ENCODE results near the gene HBG2. TPM values are rescaled to one million over a fixed set of nuclear protein-coding genes. Genes with fewer than 3 reads are reported as not detected.
A peak's percentile ranks its signal among the peaks of the same experiment; 100 is the strongest.

The HBG2 gene
- total and polyA plus RNA-seq, 9 of the 15 experiments (the other 6 are each of a cell fraction or from before 2014, with no cell fraction given) = 1,626 to 58,619 (median 10,515) TPM

GRCh38 chr11:5277807-5278382, 23.3 kb upstream of the HBG2 start (continued):
- TF ChIP-seq SIX5 (IDR thresholded peaks at IDR 0.05; ENCODE audit: borderline replicate concordance in 1 of 2, insufficient read depth in 1 of 2, low read depth in 1 of 2, low read length in 2 of 2) = no peak
- TF ChIP-seq GABPB1 (CRISPR knock-in tag; IDR thresholded peaks at IDR 0.05) = no peak
- TF ChIP-seq TEAD2 (tag; IDR thresholded peaks at IDR 0.05) = no peak
- no peak for TF ChIP-seq TGIF2 (CRISPR knock-in tag; IDR thresholded peaks at IDR 0.05)
- no peak for TF ChIP-seq KDM1A (IDR thresholded peaks at IDR 0.05)
- no peak for TF ChIP-seq ZNF785 (CRISPR knock-in tag; IDR thresholded peaks at IDR 0.05)
- no peak for TF ChIP-seq NR2C1 (IDR thresholded peaks at IDR 0.05)
- TF ChIP-seq NR2C1 (tag; IDR thresholded peaks at IDR 0.05) = 0 out of 2 replicates have a peak, but pooled peaks have one; percentile 40

GRCh38 chr11:5276697-5277096, 22.1 kb upstream of the HBG2 start:
- DNase-seq (ENCODE audit: extremely low read depth in 1 of 4, low spot score in 3 of 4) = no peak
- intact Hi-C loops (cut with micrococcal nuclease) = no loop called here
- H3K4me3 ChIP-seq = no peak overlapping the region
- ChIA-PET CTCF (ENCODE audit: low intra/inter-chr PET ratio) (no interaction called here), POLR2A (interaction anchor here (0.8 to 7.3 kb wide), 7 partner anchors 8 to 824 kb away, joined by 3 to 55 read pairs (median 5); partner anchors contain the start of gene HBE1)
- no peaks in the 10 kb centered on the region for H3K27me3 ChIP-seq (ENCODE audit: control insufficient read depth in 2 of 2, insufficient read depth in 2 of 2, low read length in 2 of 2)
- H3K4me1 ChIP-seq (replicated peaks in 1 of 2; ENCODE audit: control insufficient read depth in 2 of 2, insufficient read depth in 2 of 2, low read length in 2 of 2) = peaks cover 41 to 85% of the 10 kb centered on the region in 2 experiments
- no peak overlapping the region for H2AFZ ChIP-seq (ENCODE audit: low read depth, low read length)
- peak overlapping the region; percentile 45 for H3K4me2 ChIP-seq (ENCODE audit: insufficient read depth, low read length)
- in situ Hi-C loops (cut with MboI) = no loop called here
- peaks cover 73% of the 10 kb centered on the region for H3K79me2 ChIP-seq (ENCODE audit: control insufficient read depth, insufficient read depth, low read length)
- WGBS (ENCODE audit: insufficient coverage, low coverage, missing lambda C conversion rate) = 49% methylated on average over 2 of the region's 2 CpGs
- no peaks in the 10 kb centered on the region for H4K20me1 ChIP-seq (replicated peaks; ENCODE audit: control insufficient read depth, insufficient read depth, low read length)
- H3K9me1 ChIP-seq (ENCODE audit: control insufficient read depth, insufficient read depth, low read length) = no peaks in the 10 kb centered on the region
- H3K9ac ChIP-seq (ENCODE audit: insufficient read depth in 1 of 2, low read depth in 2 of 2, low read length in 2 of 2) = peak overlapping the region in 1 of 2 experiments; percentile 42; a peak in 1 of 4 replicates
- TF ChIP-seq HOMEZ (CRISPR knock-in tag; IDR thresholded peaks at IDR 0.05) = no peak
- TF ChIP-seq ZNF592 (IDR thresholded peaks at IDR 0.05) = peak; percentile 70
- no peak for TF ChIP-seq NFE2L1 (tag; IDR thresholded peaks at IDR 0.05; ENCODE audit: borderline replicate concordance, low read depth)
- 0 out of 2 replicates have a peak, but pooled peaks have one; percentile 9 for TF ChIP-seq CTBP1 (IDR thresholded peaks at IDR 0.05; ENCODE audit: borderline replicate concordance)
- H3K27ac ChIP-seq (ENCODE audit: extremely low read depth, low read depth, low read length) = peak overlapping the region; percentile 87
- peaks cover 36% of the 10 kb centered on the region for H3K36me3 ChIP-seq (ENCODE audit: control insufficient read depth, insufficient read depth, low read length)
- ATAC-seq = no peak
- no peak for FAIRE-seq
- no peaks in the 10 kb centered on the region for H3K9me3 ChIP-seq (replicated peaks; ENCODE audit: control insufficient read depth, insufficient read depth, low read depth, low read length)
- BruUV-seq (replicated peaks) = no TSS peak
